GM12891 (cell line): ENCODE data around the gene DMAC2.

Experiments
- PAX5 ChIP-seq: IDR thresholded peaks from 2 replicates; pipeline ENCODE4 v1.6.1; 2011; ENCODE audit warnings: low read length, moderate library complexity, mild to moderate bottlenecking; ENCODE audit not compliant: insufficient read depth, severe bottlenecking
- POLR2A ChIP-seq: IDR thresholded peaks from 2 replicates; pipeline ENCODE4 v1.6.1; 2011; ENCODE audit warnings: low read depth, low read length, control low read depth
- SPI1 ChIP-seq: IDR thresholded peaks from 2 replicates; pipeline ENCODE4 v1.6.1; 2011; ENCODE audit warnings: low read depth, low read length, control low read depth
- TAF1 ChIP-seq: IDR thresholded peaks from 2 replicates; pipeline ENCODE4 v1.6.1; 2011; ENCODE audit warnings: low read depth, low read length, control low read depth

GRCh38 chr19:41436674-41436951 is 3.1 kb downstream of the DMAC2 start:
- TF ChIP-seq TAF1 (no peak), SPI1 (no peak), POLR2A (no peak), PAX5 (no peak)
